AG09309 (cell line): Measurements from ENCODE around the gene FCER1G.

Experiments
- DNase-seq: peaks from one replicate; pipeline ENCODE4 v3.0.0-alpha.2; 2010; ENCODE audit warnings: low read depth
- H3K4me3 ChIP-seq: 2 replicates; pipeline ENCODE4 v1.5.1; 2011; ENCODE audit warnings: mild to moderate bottlenecking, low read depth, low read length, moderate library complexity; ENCODE audit not compliant: control insufficient read depth
- CTCF ChIP-seq: IDR thresholded peaks from 2 replicates; pipeline ENCODE4 v1.5.1; 2011; ENCODE audit warnings: mild to moderate bottlenecking, low read depth, low read length, inconsistent platforms; ENCODE audit not compliant: insufficient read depth, control insufficient read depth; ENCODE audit errors: missing control alignments

Gene FCER1G

GRCh38 chr1:161185732-161186311, 29.3 kb upstream of the FCER1G start:
- no peak overlapping the region for H3K4me3 ChIP-seq
- DNase-seq = no peak
- no peak for TF ChIP-seq CTCF

GRCh38 chr1:161187311-161187710, 27.8 kb upstream of the FCER1G start:
- no peak for TF ChIP-seq CTCF
- no peak for DNase-seq
- no peak overlapping the region for H3K4me3 ChIP-seq

GRCh38 chr1:161188381-161188780, 26.7 kb upstream of the FCER1G start:
- H3K4me3 ChIP-seq = no peak overlapping the region
- no peak for TF ChIP-seq CTCF
- no peak for DNase-seq

DNA sequence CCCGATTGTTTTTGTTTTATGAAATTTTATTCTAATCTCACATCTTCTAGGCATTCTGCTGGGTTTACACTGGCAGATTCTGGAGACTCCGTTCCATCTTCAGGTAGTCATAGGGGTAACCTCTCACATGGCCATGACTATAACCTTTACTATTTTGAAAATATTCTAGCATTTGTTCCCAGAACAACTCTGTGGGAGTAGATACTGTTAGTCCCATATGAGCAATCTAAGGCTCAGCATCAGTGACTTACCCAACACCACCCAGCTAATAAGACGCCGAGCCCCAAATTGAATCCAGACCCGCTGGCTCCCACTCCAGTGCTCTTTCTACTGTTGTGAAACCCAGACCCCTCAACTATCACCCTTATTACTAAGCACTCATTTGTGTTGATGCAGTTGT, 26.1 kb upstream of the FCER1G start:
- H3K4me3 ChIP-seq = no peak overlapping the region
- no peak for TF ChIP-seq CTCF
- peak; percentile 68 for DNase-seq

GRCh38 chr1:161190962-161191521, 24.1 kb upstream of the FCER1G start:
- no peak for DNase-seq
- H3K4me3 ChIP-seq = no peak overlapping the region
- no peak for TF ChIP-seq CTCF

DNA sequence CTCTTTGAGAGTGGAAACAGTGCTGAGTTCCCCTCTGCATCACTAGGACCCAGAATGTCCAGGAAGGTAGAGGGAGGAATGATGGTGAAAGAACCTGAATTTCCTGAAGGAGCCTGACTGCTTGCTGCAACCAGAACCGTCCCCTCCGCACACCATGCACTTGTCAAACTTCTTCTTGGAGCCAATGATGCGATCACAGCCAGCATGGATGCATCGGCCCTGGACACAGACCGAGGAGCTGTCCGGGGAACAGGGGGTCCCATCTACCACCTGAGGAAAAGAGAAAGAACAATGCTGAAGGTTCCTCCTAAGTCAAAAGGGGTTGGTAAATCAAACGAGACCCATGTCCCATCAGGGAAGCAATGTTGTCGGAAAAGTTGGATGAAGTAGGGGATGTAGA, 23.1 kb upstream of the FCER1G start:
- H3K4me3 ChIP-seq = no peak overlapping the region
- no peak for TF ChIP-seq CTCF
- no peak for DNase-seq
